Measurements from ENCODE around the gene RANBP3.
A peak's percentile ranks its signal among the peaks of the same experiment; 100 is the strongest.
"Not testable (repeated sequence)": the region's sequence is repeated elsewhere in the genome, so short reads cannot be mapped to it uniquely, and the experiment has no call there.

The RANBP3 gene, protein sequence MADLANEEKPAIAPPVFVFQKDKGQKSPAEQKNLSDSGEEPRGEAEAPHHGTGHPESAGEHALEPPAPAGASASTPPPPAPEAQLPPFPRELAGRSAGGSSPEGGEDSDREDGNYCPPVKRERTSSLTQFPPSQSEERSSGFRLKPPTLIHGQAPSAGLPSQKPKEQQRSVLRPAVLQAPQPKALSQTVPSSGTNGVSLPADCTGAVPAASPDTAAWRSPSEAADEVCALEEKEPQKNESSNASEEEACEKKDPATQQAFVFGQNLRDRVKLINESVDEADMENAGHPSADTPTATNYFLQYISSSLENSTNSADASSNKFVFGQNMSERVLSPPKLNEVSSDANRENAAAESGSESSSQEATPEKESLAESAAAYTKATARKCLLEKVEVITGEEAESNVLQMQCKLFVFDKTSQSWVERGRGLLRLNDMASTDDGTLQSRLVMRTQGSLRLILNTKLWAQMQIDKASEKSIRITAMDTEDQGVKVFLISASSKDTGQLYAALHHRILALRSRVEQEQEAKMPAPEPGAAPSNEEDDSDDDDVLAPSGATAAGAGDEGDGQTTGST

DNA sequence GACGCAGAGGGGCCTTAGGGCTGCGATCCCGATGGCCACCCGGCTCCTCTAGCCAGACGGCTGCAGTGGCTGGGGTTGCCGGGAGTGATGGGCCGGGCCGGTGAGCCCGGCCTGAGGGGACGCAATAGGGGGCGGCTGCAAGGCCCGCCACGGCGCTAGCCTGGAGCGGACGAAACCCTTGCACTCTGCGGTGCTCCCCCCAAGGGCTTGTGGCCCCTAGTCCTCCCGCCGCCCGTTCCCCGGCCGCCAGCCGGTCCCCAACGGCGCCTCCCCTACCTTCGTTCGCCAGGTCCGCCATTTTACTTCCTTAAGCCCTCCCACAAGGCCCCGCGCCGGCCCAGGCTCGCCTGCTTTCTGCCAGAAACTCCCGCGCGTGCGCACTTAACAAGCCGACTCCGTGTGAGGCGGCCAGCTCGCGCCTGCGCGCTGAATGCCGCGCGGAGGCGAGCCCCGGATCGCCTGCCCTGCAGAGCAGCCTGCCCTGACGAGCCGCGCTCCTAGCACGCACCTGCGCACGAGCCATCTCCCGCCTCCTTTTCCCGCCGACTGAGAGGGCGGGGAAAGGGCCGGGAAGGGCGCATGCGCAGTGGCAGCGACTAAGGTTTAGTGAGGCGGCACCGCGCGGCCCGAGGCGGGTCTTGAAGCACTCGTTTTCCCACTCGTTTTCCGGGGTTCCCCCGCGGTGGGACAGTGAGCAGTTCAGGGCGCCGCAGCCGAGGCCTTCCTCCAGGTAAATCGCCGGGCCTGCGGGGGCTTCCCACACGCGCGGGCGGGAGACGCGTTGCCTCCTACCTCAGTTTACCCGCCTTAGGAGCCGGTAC, at the start of gene RANBP3:
RANBP3 (minus strand) TSS at position 356 of the 821 bp plus-strand sequence; CDS start at position 298, 58 bp downstream.
- peak; percentile 98 for DNase-seq (ENCODE audit: low read depth)
- H3K4me3 ChIP-seq (ENCODE audit: control insufficient read depth, low read depth, low read length), result peak within 1 kb of the TSS; percentile 78
- TF ChIP-seq, protein P1, sequence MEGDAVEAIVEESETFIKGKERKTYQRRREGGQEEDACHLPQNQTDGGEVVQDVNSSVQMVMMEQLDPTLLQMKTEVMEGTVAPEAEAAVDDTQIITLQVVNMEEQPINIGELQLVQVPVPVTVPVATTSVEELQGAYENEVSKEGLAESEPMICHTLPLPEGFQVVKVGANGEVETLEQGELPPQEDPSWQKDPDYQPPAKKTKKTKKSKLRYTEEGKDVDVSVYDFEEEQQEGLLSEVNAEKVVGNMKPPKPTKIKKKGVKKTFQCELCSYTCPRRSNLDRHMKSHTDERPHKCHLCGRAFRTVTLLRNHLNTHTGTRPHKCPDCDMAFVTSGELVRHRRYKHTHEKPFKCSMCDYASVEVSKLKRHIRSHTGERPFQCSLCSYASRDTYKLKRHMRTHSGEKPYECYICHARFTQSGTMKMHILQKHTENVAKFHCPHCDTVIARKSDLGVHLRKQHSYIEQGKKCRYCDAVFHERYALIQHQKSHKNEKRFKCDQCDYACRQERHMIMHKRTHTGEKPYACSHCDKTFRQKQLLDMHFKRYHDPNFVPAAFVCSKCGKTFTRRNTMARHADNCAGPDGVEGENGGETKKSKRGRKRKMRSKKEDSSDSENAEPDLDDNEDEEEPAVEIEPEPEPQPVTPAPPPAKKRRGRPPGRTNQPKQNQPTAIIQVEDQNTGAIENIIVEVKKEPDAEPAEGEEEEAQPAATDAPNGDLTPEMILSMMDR (conservative IDR thresholded peaks at IDR 0.05; ENCODE audit: control insufficient read depth, insufficient read depth, low read depth, low read length), result no peak

DNA sequence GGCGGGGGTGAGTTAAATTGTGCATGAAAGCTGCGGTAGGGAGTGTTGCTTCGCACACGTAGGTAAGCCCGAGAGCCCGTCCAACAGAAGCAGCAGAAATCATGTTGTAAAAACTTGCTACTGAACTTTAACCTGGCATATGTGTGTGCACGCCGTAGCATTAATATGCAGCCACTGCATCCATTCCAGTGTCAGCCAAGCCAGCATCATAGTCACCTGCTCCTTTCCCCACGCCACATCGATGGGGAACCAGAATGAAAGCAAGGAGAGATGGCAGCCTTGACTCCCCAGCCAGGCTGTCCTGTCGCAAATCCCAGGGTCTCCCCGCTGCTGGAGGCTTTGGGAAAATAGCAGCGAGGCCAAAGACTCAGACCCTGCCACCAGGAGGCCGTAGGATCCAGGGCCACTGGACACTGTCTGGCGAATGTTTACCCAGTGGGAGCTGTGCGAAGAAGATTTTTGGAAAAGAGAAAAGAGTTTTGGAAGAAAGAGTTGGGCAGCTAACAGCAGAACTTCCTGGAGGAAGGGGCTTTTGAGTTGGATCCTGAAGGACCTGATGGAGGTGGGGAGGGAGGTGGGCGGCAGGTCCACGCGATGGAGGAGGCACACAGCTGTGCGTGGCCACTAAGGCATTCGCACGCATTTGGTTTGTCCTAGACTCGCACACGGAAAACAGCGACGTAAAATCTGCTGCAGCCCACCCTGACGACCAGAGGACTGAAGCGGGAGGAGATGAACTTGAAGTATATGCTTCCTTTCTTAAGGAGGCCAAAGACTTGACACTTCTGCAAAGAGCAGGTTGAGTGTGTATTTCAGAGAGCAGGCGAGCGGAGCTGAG, 48.7 kb upstream of the RANBP3 start:
- TF ChIP-seq, protein P1 (conservative IDR thresholded peaks at IDR 0.05; ENCODE audit: control insufficient read depth, insufficient read depth, low read depth, low read length), result no peak
- no peak overlapping the region for H3K4me3 ChIP-seq (ENCODE audit: control insufficient read depth, low read depth, low read length)
- DNase-seq (ENCODE audit: low read depth), result no peak

DNA sequence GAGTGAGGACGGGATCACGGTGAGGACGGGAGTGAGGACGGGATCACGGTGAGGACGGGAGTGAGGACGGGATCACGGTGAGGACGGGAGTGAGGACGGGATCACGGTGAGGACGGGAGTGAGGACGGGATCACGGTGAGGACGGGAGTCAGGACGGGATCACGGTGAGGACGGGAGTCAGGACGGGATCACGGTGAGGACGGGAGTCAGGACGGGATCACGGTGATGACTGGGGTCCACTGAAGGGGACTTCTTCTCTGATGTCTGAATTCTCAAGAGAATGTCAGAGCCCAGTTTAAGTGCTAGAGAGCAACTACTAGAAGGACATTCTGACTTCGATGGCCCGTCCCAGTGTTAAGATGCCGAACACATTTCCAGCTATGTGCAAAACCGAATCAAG, 46.8 kb upstream of the RANBP3 start:
- not testable (repeated sequence) for H3K4me3 ChIP-seq (ENCODE audit: control insufficient read depth, low read depth, low read length); DNase-seq (ENCODE audit: low read depth)

DNA sequence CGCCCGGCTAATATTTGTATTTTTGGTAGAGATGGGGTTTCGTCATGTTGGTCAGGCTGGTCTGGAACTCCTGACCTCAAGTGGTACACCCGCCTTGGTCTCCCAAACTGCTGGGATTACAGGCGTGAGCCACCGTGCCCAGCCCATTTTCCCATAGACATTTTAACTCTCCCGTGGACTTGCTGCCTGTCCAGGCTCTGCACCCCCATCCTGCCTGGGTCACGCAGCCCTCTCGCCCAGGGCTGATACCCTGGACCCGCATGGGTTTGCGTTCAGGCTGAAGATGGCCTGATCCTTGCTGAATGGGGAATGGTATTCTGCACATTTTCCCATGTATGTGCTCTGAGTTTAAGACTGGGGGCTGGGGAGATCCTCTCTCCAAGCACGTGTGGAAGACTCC, 46.0 kb upstream of the RANBP3 start:
- no peak for DNase-seq (ENCODE audit: low read depth)
- no peak overlapping the region for H3K4me3 ChIP-seq (ENCODE audit: control insufficient read depth, low read depth, low read length)
- TF ChIP-seq, protein P1 (conservative IDR thresholded peaks at IDR 0.05; ENCODE audit: control insufficient read depth, insufficient read depth, low read depth, low read length), result no peak

DNA sequence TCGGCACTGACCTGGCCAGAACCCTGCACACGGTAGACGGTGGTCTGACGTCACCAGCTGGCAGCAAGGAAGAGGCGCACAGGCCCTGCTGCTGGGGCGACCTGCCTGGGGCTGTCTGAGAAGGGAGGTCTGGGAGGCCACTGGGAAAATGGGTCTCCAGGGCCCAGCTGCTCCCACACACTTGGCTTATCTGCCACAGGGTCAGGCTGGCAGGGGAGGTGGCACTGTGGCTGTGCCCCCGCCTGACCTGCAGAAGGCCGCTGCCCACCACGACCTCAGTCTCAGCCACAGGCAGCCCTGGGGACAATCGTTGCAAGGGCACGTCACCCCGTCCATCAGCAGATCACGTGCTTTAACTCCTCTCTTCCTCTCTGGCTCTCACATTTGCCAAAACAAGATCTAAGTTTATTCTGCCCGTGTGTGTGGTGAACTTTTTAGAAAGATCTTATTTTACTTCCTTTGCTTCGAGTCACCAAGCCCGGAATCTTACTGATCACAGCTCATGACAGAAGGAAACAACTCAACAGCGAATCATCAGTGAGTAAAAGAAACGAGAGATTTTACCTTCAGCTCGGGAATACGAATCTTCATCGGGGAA, 45.2 kb upstream of the RANBP3 start:
- DNase-seq (ENCODE audit: low read depth), result peak; percentile 68
- H3K4me3 ChIP-seq (ENCODE audit: control insufficient read depth, low read depth, low read length), result no peak overlapping the region
- TF ChIP-seq, protein P1 (conservative IDR thresholded peaks at IDR 0.05; ENCODE audit: control insufficient read depth, insufficient read depth, low read depth, low read length), result no peak

DNA sequence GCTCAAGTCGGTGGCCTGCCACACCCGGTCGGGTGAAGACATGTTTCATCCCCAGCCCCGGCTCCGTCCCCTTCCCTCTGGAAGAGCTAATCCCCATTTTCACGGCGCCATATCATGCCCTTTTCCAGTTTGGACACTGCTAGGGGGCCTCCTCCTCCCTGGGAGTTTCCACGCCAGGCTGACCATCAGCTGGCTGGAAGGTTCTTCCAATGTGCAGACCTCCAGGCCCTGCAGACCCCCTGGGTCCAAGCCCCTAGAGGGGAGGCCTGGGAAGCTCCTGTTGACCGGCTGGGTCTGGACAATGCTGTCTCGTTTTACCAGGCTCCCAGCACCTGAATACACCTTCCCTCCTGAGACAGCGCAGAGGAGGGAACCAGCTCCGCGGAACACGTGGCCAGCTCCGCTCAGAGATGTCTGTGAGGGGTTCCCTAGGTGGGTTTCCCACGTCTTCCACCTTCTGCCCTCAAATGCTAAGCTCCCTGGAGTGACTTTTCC, 44.7 kb upstream of the RANBP3 start:
- no peak for DNase-seq (ENCODE audit: low read depth)

More for the DNA sequence above, 44.7 kb upstream of the RANBP3 start:
- TF ChIP-seq, protein P1 (conservative IDR thresholded peaks at IDR 0.05; ENCODE audit: control insufficient read depth, insufficient read depth, low read depth, low read length), result no peak
- H3K4me3 ChIP-seq (ENCODE audit: control insufficient read depth, low read depth, low read length), result no peak overlapping the region
